ENCODE data around the gene STAG1.
"Not testable (repeated sequence)": the region's sequence is repeated elsewhere in the genome, so short reads cannot be mapped to it uniquely, and the experiment has no call there.

The STAG1 gene

GRCh38 chr3:136639069-136639468 lies 113.1 kb downstream of the STAG1 start:
- DNase-seq, result no peak

- no peak for DNase-seq
These were observed 115.0 kb downstream of the STAG1 start for GRCh38 chr3:136637176-136637575.

- no peak for DNase-seq
These were observed 117.4 kb downstream of the STAG1 start for GRCh38 chr3:136634821-136635220.

- DNase-seq, result peak; percentile 22
These were observed 119.5 kb downstream of the STAG1 start for GRCh38 chr3:136632625-136633081.

GRCh38 chr3:136631424-136631823 lies 120.8 kb downstream of the STAG1 start:
- no peak for DNase-seq

DNA sequence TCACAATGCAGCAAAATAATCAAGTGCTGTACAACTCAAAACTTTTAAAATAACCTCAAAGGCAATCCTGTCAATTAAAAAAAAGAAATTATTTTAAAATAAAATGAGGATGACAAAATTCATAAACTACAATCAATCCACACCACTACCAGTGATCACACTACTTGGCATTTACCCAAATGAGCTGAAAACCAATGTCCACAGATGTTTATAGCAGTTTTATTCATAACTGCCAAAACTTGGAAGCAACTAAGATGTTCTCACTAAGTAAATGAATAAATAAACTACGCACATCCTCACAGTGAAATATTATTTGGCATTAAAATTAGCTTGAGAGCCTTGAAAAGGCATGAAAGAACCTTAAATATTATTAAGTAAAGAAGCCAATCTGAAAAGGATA lies 121.3 kb downstream of the STAG1 start:
- DNase-seq, result no peak

DNA sequence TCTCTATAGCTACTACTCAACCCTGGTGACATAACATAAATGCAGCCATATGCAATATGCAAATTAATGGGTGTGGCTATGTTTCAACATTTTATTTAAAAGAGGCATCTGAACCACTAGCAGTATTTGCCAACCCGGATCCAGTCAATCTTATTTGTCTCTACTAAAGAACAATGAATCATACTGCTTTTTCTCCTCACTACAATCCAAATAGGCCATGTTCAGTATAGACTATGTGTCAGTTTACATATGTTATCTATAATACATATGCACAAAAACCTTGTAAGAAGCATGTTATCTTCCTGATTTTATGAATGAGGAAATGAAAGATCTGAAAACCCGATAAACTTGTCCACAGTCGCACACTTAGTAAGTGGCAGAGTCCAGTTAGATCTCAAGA lies 125.7 kb downstream of the STAG1 start:
- no peak for DNase-seq

DNA sequence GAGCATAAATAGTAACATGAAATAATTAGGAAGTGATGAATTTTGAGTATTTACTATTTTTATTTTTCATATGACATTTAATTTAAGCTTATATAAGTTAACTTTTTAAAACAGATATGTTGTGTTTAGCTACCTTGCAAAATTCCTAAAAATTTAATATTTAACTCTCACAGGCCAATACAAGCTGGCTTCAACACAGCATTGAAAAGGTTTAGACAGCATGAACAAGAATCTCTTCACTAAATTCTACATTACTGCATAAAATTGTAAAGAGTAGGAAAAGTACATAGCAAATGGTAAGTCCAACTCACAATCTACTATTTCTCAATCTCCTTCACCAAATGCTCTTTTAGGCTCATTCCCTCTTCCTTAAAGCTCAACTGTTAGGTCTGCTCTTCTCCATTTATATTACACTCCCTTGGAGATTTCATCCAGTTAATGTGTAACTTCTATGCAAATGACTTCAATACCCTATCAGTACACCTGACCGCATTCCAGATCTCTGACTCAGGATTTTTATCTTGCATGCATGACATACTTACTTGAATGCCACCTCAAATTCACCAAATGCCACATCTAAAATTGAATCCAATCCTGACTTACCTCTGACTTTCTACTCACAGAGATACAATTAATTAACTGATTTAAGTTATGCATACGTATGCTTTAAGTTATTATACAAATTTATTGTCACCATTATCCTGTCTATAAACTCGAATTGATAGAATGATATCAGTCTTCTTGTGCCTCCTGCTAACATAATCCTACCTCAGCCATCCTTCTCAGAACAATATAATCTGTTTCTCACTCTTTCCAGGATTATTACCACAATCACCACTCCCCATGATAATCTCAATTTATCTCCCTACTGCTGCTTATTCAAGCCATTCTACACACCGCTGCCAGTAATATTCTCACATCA lies 127.0 kb downstream of the STAG1 start:
- DNase-seq, result no peak

DNA sequence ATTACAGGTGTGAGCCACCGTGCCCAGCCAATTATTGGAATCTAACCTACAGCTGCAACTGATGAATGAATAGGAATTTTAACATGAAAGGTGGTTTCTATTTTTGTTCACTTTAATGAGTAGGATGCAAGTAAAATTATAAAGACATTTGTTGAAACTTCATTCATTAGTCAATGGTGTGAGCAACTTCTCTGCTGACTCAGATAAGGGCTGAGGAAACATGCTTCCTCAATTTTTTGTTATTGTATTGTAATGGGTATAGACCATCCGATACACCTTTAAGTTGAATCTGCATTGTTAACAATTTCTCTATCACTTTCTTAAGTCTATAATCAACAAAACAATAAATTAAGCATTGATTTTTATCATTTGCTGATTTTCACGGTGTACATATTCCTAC lies 127.8 kb downstream of the STAG1 start:
- DNase-seq, result no peak

- no peak for DNase-seq
These were observed 130.6 kb downstream of the STAG1 start for GRCh38 chr3:136621628-136622027.

DNA sequence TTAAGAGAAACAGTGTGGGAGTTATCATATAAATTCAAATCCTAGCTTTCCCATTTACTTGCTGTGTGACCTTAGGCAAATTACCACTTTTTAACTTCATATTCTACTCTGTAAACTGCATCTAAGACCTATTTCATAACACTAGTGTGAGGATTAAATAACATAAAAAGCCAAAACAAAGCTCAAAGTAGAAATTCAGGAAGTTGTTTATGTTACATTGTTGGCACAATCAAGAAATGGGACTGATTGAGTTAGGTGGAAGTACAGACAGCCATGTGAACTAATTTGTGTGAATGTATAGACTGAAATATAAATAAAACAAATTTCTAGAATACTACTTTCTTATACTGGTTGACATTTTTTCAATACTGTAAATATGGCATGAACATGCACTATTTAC lies 131.7 kb downstream of the STAG1 start:
- DNase-seq, result no peak

DNA sequence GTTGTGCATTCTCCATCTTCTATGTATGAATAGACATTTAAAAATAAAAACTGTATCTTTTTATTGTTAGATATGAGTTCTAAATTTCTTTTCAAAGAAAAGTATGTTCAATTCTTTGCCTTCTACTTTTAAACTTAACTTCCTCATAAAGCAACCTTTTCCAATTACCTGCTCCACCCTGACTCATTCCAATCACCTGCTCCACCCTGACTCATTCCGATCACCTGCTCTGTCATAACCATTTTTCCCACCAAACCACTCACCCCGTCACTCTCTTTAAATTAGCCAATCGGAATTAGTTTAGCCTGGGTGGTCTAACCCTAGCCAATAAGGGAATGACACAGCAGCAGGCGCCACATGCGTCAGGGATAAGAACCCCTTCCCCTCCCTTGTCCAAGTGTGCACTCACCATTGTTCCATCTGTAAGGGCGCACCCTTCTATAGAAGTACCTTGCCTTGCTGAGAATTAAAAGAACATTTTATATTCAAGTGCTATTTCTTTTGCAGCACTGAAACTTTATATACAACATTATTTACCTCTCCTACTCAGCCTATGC lies 134.1 kb downstream of the STAG1 start:
- not testable (repeated sequence) for DNase-seq

- DNase-seq, result no peak
These were observed 135.0 kb downstream of the STAG1 start for GRCh38 chr3:136617198-136617597.

GRCh38 chr3:136612512-136612911 lies 139.7 kb downstream of the STAG1 start:
- no peak for DNase-seq

GRCh38 chr3:136606990-136607389 lies 145.2 kb downstream of the STAG1 start:
- DNase-seq, result no peak

- not testable (repeated sequence) for DNase-seq
These were observed 146.0 kb downstream of the STAG1 start for GRCh38 chr3:136606216-136606615.

DNA sequence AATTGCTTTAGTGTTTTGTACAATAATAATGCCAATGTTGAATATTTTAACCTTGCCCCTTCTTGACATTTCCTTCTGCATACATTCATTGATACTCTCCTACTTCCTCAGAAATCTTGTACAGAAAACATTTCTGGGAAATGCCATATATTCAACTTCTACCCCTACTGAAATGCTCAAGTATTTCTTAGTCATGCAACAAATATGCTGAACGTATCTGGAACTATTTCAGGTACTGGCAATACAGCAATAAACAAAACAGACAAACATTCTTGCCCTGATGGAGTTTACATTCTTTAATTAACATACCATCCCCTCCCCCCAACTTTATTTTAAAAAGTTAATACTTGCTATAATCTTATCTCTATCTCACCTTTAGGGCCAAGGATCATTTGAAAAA lies 147.2 kb downstream of the STAG1 start:
- no peak for DNase-seq

DNA sequence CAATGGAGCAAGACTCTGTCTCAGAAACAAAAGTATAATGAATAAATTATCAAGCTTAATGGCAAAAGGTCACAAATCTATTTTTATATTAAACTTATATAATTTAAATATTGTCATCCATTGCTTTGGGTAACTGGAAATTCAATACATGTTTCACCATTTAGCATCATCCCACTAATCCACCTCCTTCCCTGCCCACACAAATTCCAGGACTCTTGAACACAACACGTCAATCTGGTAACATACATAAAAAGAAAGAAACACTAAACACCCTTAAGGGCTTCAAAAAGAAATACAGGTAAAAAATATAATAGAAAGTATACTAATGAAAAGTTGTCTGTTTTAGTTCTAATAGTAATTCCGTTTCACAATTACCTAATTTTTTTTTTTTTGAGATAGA lies 149.4 kb downstream of the STAG1 start:
- DNase-seq, result no peak

DNA sequence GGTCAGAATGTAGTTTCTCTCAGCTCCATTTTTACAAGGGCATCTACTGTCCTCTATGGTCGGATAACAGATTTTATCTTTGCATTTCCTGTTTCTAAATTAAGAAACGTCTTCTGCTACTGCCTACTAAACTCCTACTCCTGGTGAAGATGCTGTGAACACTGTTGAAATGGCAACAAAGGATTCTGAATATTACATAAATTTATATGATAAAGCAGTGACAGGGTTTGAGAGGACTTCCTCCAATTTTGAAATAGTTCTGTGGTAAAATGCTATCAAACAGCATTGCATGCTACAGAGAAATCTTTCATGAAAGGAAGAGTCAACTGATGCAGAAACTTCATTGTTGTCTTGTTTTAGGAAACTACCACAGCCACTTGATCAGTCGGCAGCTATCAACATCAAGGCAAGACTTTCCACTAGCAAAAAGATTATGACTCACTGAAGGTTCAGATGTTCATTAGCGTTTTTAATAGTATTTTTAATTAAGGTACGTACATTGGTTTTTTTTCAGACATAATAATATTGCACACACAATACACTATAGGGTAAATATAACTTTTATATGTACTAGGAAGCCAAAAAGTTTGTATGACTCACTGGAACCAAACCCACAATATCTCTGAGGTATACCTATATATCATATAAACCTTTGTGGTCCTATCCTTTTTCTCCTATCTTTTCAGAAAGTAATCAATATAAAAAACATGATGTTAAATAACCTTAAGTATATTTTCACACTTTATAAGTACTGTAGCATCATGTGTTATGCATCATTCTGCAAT lies 156.1 kb downstream of the STAG1 start:
- DNase-seq, result no peak

DNA sequence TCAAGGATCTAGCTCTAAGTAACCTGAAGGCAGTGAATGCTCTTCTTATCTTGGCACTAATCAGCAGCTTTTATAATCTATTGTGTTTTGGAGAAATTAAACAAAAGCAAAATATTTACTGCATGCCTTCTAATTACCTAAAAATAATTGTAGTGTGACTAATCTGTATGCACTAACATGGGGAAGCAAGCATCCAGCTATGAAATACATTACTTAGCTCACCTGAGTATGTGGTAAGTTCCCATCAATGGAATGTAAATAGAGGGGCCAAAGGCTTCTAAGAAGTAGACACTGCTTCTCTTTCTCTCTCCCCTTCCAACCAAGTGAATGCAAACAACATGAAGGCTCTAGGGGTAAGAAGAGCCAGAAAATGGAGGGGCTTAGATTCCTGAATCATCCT lies 165.6 kb downstream of the STAG1 start:
- no peak for DNase-seq

- no peak for DNase-seq
These were observed 167.4 kb downstream of the STAG1 start for GRCh38 chr3:136584728-136585127.

GRCh38 chr3:136583823-136584222 lies 168.4 kb downstream of the STAG1 start:
- DNase-seq, result no peak

DNA sequence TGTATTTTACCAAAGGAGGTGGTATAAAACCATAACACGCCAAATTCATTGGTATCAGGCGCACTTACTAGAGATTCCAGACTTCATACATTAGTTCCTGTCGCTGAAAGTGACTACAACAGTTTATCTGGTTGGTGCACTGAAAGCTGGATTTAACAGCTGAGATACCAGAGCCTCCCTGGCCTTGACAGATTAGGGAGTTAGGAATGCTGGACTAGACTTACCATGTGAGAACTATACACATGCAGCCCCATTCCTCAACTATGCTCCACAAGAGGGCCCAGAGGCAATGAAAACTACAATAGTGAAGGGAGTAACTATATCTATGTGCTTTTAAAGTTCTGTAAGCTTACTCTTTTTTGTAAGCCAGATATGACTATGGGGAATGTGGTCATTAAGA lies 174.4 kb downstream of the STAG1 start:
- DNase-seq, result no peak
